ENCODE results near the gene TMEM191C.
"Not testable (repeated sequence)": the region's sequence is repeated elsewhere in the genome, so short reads cannot be mapped to it uniquely, and the experiment has no call there.

GRCh38 chr22:21440018-21440636 is 27.1 kb upstream of the TMEM191C start:
- TF ChIP-seq, protein P1, sequence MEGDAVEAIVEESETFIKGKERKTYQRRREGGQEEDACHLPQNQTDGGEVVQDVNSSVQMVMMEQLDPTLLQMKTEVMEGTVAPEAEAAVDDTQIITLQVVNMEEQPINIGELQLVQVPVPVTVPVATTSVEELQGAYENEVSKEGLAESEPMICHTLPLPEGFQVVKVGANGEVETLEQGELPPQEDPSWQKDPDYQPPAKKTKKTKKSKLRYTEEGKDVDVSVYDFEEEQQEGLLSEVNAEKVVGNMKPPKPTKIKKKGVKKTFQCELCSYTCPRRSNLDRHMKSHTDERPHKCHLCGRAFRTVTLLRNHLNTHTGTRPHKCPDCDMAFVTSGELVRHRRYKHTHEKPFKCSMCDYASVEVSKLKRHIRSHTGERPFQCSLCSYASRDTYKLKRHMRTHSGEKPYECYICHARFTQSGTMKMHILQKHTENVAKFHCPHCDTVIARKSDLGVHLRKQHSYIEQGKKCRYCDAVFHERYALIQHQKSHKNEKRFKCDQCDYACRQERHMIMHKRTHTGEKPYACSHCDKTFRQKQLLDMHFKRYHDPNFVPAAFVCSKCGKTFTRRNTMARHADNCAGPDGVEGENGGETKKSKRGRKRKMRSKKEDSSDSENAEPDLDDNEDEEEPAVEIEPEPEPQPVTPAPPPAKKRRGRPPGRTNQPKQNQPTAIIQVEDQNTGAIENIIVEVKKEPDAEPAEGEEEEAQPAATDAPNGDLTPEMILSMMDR (IDR thresholded peaks at IDR 0.05) = not testable (repeated sequence)
- TF ChIP-seq POLR2A (IDR thresholded peaks at IDR 0.05) = not testable (repeated sequence)
